SK-N-MC (cell line): ENCODE results near the gene FREM3.

ENCODE experiments used
- DNase-seq: peaks from one replicate; pipeline ENCODE4 v3.0.0-alpha.2; 2011; ENCODE audit warnings: low read depth, low spot score
- H3K27ac ChIP-seq: fragments of 200-600 bp; sonication (generic); 2 replicates; pipeline ENCODE4 v1.5.1; 2016; ENCODE audit warnings: mixed run types
- H3K36me3 ChIP-seq: fragments of 200-600 bp; sonication (generic); 2 replicates; pipeline ENCODE4 v1.6.1; 2017; ENCODE audit warnings: antibody characterized with exemption, low read length, mixed read lengths; ENCODE audit not compliant: insufficient read depth
- H3K4me3 ChIP-seq: fragments of 200-600 bp; sonication (generic); 2 replicates; pipeline ENCODE4 v1.5.1; 2016
- H3K9ac ChIP-seq: fragments of 200-600 bp; sonication (generic); 2 replicates; pipeline ENCODE4 v1.8.0; 2017; ENCODE audit warnings: mixed run types, mixed read lengths; ENCODE audit not compliant: insufficient read length
- H3K9me3 ChIP-seq: fragments of 200-600 bp; sonication (generic); 2 replicates; pipeline ENCODE4 v1.6.1; 2017; ENCODE audit warnings: low read depth, mild to moderate bottlenecking, antibody characterized with exemption, low read length, moderate library complexity, mixed read lengths
- EZH2 ChIP-seq: fragments of 200-600 bp; sonication (generic); IDR thresholded peaks from one replicate; pipeline ENCODE4 v1.6.1; 2017; ENCODE audit warnings: antibody characterized with exemption
- FOXP2 ChIP-seq: optimal IDR thresholded peaks from 2 replicates; pipeline ENCODE3; 2011; ENCODE audit warnings: mild to moderate bottlenecking, moderate library complexity; ENCODE audit not compliant: insufficient read depth; ENCODE audit errors: extremely low read length, control extremely low read depth
- POLR2AphosphoS5 ChIP-seq: IDR thresholded peaks from 2 replicates; pipeline ENCODE4 v1.6.1; 2012; ENCODE audit warnings: mild to moderate bottlenecking, low read depth, low read length, borderline replicate concordance

Gene FREM3

DNA sequence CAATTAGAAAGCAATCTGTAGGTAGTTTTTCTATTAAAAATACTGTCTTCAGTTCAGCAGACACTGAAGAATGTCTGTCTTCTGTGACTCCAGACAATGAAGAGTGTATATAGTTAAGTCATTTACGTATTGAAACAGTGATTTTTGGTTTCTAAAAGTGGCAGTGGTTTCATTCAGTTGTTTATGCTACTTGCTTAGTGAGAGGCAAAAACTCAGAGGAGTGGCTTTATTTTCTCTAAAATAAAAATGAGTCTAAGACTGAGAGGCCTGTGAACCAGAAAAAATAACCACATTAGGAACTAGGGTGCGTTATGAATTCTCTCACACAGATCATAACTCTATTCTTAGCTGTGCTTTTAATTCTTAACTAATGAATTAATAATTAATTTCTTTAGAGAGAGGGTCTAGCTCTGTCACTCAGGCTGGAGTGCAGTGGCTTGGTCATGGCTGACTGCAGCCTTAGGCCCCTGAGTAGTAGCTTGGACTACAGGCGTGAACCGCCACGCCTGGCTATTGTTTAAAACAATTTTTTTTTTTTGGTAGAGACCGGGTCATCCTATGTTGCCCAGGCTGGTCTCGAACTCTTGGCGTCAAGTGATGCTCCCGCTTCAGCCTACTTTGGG lies 31.4 kb downstream of the FREM3 start:
- TF ChIP-seq POLR2AphosphoS5 = no peak
- TF ChIP-seq EZH2 = no peak
- TF ChIP-seq FOXP2 = no peak
- no peak for DNase-seq
- Histone ChIP-seq H3K36me3 (no peaks in the 10 kb centered on the region), H3K4me3 (no peak overlapping the region), H3K27ac (no peak overlapping the region), H3K9me3 (no peaks in the 10 kb centered on the region), H3K9ac (no peak overlapping the region)

DNA sequence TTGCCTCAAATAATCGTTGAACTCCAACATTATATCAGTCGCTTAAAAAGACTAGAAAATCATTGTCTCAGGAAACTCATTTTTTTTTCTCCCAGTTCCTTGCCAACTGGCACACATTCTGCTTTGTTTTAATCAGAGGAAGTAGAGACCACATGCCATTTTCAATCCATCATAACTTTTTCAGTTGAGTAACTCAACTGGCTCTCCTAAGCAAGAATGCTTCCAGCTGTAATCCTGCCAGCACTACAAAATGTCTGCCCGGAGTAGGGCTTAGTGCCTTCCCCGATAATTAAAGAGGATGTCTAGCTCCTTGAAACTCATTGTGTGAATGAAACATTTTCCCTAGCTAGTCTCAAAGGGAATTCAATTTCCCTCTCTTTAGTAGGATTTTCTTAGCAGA lies 33.0 kb downstream of the FREM3 start:
- no peaks in the 10 kb centered on the region for H3K36me3 ChIP-seq
- H3K4me3 ChIP-seq = no peak overlapping the region
- TF ChIP-seq FOXP2 = no peak
- no peak for TF ChIP-seq POLR2AphosphoS5
- no peak for TF ChIP-seq EZH2
- DNase-seq = no peak
- H3K27ac ChIP-seq = no peak overlapping the region
- no peaks in the 10 kb centered on the region for H3K9me3 ChIP-seq
- H3K9ac ChIP-seq = no peak overlapping the region

DNA sequence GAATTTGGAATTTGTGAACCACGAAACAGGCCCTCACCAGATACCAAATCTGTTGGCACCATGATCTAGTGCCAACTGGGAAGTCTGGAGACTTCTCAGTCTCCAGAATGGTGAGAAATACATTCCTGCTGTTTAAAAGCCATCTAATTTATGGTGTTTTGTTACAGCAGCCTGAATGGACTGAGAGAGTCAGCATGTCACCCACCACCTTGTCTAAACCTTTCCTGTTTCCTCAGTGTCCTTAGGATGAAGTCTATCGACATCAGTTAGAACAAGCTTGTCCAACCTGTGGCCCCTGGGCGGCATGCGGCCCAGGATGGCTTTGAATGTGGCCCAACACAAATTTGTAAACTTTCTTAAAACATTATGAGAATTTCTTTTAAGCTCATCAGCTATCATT lies 42.1 kb downstream of the FREM3 start:
- H3K4me3 ChIP-seq = no peak overlapping the region
- TF ChIP-seq FOXP2 (no peak), EZH2 (no peak), POLR2AphosphoS5 (no peak)
- DNase-seq = no peak
- no peak overlapping the region for H3K27ac ChIP-seq
- H3K36me3 ChIP-seq = no peaks in the 10 kb centered on the region
- H3K9me3 ChIP-seq = no peaks in the 10 kb centered on the region
- H3K9ac ChIP-seq = no peak overlapping the region

DNA sequence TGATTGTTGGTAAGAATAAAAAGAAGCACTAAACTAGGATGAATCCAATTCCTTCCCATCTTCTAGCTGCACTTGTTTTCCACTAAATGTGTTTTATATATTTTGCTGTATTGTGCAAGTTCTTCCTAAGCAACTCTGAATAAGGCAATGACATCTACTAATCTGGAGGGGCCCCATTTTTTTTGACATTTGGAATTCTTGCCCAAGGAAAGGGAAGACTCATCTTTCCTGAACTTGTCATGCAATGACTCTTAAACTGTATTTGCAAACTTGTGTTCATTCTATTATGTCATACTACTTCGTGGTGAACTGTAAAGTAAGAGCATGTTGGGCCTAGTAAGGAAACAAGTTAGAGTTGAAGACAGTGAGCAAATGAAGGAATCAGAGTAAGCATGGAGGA lies 45.9 kb downstream of the FREM3 start:
- DNase-seq = no peak
- TF ChIP-seq EZH2 (no peak), FOXP2 (no peak), POLR2AphosphoS5 (no peak)

DNA sequence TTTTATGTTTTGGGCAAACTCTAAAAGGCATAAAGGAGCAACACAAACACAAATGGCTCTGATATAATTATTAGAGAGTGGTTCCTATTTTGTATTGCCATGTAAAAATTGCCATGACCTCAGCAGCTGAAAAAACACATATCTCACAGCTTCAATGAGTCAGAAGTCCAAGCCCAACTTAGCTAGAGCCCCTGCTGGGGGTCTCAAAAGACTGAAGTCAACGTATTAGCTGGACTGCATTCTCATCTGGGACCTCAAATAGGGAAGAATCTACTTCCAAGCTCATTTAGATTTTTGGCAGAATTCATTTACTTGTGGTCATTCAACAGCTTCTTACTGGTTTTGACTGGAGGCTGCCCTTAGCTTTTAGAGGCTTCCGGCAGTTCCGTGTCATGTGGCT lies 47.4 kb downstream of the FREM3 start:
- Histone ChIP-seq H3K36me3 (no peaks in the 10 kb centered on the region), H3K4me3 (no peak overlapping the region), H3K9ac (no peak overlapping the region), H3K9me3 (no peaks in the 10 kb centered on the region), H3K27ac (no peak overlapping the region)
- DNase-seq = no peak
- TF ChIP-seq EZH2 (no peak), POLR2AphosphoS5 (no peak), FOXP2 (no peak)

More for the DNA sequence above, 45.9 kb downstream of the FREM3 start:
- no peaks in the 10 kb centered on the region for H3K36me3 ChIP-seq
- H3K27ac ChIP-seq = no peak overlapping the region
- H3K9ac ChIP-seq = no peak overlapping the region
- no peaks in the 10 kb centered on the region for H3K9me3 ChIP-seq
- H3K4me3 ChIP-seq = no peak overlapping the region

DNA sequence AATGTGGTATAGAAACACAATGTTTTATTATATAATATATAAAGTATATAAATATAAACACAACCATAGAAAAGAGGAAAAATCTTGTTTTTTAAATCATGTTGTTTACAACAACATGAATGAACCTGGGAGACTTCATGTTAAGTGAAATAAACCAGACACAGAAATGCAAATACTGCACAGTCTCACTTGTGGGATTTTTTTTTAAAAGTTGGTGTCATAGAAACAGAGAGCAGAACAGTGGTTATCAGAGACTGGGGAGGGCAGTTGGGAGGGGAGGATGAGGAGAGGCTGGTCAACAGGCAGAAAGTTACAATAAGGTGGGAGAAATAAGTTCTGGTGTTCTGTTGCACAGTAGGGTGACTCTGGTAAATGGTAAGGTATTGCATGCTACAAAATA lies 57.1 kb downstream of the FREM3 start:
- Histone ChIP-seq H3K36me3 (no peaks in the 10 kb centered on the region), H3K9ac (no peak overlapping the region), H3K4me3 (no peak overlapping the region), H3K9me3 (no peaks in the 10 kb centered on the region), H3K27ac (no peak overlapping the region)
- DNase-seq = no peak
- no peak for TF ChIP-seq POLR2AphosphoS5
- no peak for TF ChIP-seq EZH2
- no peak for TF ChIP-seq FOXP2

DNA sequence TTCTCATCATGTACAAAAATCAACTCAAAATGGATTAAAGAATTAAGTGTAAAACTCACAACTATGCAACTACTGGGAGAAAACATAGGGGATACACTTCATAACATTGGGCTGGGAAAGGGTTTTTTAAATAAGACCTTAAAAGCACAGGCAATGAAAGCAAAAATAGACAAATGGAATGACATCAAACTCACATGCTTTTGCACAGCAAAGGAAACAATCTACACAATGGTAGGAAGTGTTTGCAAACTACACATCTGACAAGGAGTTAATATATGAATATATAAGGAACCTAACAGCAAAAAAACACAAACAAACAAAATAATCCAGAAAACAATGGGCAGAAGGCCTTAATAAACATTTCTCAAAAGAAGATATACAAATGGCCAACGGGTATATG lies 57.9 kb downstream of the FREM3 start:
- no peak for DNase-seq
- no peaks in the 10 kb centered on the region for H3K36me3 ChIP-seq
- TF ChIP-seq EZH2 (no peak), FOXP2 (no peak), POLR2AphosphoS5 (no peak)

DNA sequence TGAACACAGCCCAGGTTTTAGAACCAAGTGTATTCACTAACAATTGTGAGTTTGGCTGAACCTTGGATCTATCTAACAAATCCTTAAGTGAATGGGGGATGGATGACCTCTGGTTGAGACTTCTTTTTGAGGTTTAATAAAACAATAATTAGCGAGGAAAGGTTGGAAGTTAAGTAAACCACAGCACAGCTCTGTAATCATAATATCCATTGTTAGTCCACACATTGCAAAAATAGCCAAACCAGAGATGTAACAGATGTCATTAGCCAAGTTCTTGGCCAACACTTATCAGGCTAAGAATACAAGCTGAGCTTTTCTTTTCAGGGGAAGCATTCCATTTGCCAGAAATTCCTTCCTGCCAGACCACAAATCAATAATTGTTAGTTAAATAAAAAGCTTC lies 59.1 kb downstream of the FREM3 start:
- Histone ChIP-seq H3K9me3 (no peaks in the 10 kb centered on the region), H3K36me3 (no peaks in the 10 kb centered on the region), H3K4me3 (no peak overlapping the region), H3K27ac (no peak overlapping the region), H3K9ac (no peak overlapping the region)
- no peak for DNase-seq
- TF ChIP-seq EZH2 (no peak), POLR2AphosphoS5 (no peak), FOXP2 (no peak)

More for the DNA sequence above, 57.9 kb downstream of the FREM3 start:
- H3K4me3 ChIP-seq = no peak overlapping the region
- H3K27ac ChIP-seq = no peak overlapping the region
- no peaks in the 10 kb centered on the region for H3K9me3 ChIP-seq
- no peak overlapping the region for H3K9ac ChIP-seq

DNA sequence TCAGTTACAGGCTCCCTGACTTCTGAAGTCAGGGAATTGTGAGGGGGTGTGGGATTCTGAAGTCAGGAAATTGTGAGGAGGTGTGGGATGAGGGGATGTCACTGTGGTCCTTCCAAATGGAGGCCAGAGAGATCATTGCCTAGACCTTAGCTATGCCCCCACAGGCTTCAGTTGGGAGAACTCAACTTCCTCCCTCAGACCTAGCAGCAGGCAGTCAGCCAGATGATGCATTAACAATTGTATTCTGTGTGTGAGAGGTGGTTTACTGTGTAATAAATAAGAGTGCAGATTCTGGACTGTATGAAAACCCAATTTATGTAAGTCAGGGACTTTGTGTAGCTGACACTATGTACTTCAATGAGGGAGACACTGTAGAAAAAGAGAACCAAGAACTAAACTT lies 65.7 kb downstream of the FREM3 start:
- Histone ChIP-seq H3K9me3 (no peaks in the 10 kb centered on the region), H3K4me3 (no peak overlapping the region), H3K27ac (no peak overlapping the region), H3K36me3 (no peaks in the 10 kb centered on the region), H3K9ac (no peak overlapping the region)
- DNase-seq = no peak
- TF ChIP-seq EZH2 (no peak), POLR2AphosphoS5 (no peak), FOXP2 (no peak)
